Measurements from ENCODE around the gene GSDME. TPM values are rescaled to one million over a fixed set of nuclear protein-coding genes. Genes with fewer than 3 reads are reported as not detected.

Gene GSDME
- total and polyA plus RNA-seq, 4 donors, result 3.2 to 4.0 (median 3.7) TPM

DNA sequence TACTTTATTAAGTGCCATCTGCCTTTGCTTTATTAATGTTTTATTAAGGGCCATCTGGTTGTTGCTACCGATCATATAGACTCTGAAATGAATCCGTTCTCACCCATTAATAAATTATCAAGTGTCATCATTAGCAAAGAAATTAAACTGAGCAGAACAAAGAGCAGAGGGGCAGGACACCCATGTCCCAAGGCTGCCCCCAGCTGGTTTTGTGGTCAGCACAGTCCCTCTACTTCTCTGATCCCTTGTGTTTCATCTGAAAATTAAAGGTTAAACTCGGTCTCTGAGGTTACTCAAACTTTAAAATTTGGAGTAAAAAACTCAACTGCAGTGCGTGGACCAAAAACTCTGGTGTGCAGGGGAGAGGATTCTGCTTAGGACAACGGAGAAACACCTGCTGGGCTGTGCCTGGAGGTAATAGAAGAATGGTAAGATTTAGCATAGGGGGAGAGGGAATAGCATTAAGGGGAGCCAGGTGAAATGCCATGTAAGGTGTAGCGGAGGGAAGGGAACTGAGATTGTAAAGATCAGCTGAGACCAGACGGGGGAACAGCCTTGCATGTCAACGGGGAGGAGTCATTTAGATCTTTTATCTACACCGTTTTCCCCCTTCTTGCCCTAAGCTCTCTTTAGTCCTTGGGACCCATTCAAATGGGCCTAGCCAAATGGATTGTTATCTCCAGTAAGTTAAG lies 10.8 kb upstream of the GSDME start:
- WGBS, result 65% methylated on average over 9 of the region's 9 CpGs
- no peaks in the 10 kb centered on the region for H3K27me3 ChIP-seq (ENCODE audit: control insufficient read depth in 4 of 4, insufficient read depth in 4 of 4, low read length in 3 of 4)
- no peak overlapping the region for H3K27ac ChIP-seq (ENCODE audit: low read depth in 1 of 2, low read length in 2 of 2)
- H3K36me3 ChIP-seq (ENCODE audit: control insufficient read depth in 4 of 4, insufficient read depth in 3 of 4, low read depth in 1 of 4, low read length in 3 of 4), result no peaks in the 10 kb centered on the region
- H3K9ac ChIP-seq (ENCODE audit: low read depth in 1 of 2, low read length in 2 of 2), result no peak overlapping the region
- DNase-seq (ENCODE audit: low spot score), result no peak
- no peak overlapping the region for H3K4me3 ChIP-seq (ENCODE audit: low read depth in 1 of 3, low read length in 3 of 3)
- H3K9me3 ChIP-seq (ENCODE audit: control insufficient read depth in 4 of 4, low read length in 3 of 4), result peaks cover 0 to 1% (median 0%) of the 10 kb centered on the region in 4 donors
- H3K4me1 ChIP-seq (ENCODE audit: control insufficient read depth in 4 of 4, insufficient read depth in 4 of 4, low read length in 3 of 4), result no peaks in the 10 kb centered on the region
- TF ChIP-seq TAF1 (conservative IDR thresholded peaks at IDR 0.05) (no peak), RXRA (IDR thresholded peaks at IDR 0.05) (no peak), FOXA2 (IDR thresholded peaks at IDR 0.05) (no peak), FOXA1 (IDR thresholded peaks at IDR 0.05) (no peak), RAD21 (IDR thresholded peaks at IDR 0.05) (no peak), HNF4G (IDR thresholded peaks at IDR 0.05) (no peak), GABPA (IDR thresholded peaks at IDR 0.05 in 1 of 2, conservative IDR thresholded peaks at IDR 0.05 in 1 of 2) (no peak), NR2F2 (IDR thresholded peaks at IDR 0.05) (no peak), HNF4A (conservative IDR thresholded peaks at IDR 0.05) (no peak), JUND (IDR thresholded peaks at IDR 0.05) (no peak), EGR1 (IDR thresholded peaks at IDR 0.05; ENCODE audit: low read depth in 2 of 2) (no peak), YY1 (IDR thresholded peaks at IDR 0.05) (no peak), REST (IDR thresholded peaks at IDR 0.05) (no peak)
- TF ChIP-seq, protein P1, sequence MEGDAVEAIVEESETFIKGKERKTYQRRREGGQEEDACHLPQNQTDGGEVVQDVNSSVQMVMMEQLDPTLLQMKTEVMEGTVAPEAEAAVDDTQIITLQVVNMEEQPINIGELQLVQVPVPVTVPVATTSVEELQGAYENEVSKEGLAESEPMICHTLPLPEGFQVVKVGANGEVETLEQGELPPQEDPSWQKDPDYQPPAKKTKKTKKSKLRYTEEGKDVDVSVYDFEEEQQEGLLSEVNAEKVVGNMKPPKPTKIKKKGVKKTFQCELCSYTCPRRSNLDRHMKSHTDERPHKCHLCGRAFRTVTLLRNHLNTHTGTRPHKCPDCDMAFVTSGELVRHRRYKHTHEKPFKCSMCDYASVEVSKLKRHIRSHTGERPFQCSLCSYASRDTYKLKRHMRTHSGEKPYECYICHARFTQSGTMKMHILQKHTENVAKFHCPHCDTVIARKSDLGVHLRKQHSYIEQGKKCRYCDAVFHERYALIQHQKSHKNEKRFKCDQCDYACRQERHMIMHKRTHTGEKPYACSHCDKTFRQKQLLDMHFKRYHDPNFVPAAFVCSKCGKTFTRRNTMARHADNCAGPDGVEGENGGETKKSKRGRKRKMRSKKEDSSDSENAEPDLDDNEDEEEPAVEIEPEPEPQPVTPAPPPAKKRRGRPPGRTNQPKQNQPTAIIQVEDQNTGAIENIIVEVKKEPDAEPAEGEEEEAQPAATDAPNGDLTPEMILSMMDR (IDR thresholded peaks at IDR 0.05; ENCODE audit: low read depth, low read length, missing input control), result no peak
- TF ChIP-seq, protein P2, sequence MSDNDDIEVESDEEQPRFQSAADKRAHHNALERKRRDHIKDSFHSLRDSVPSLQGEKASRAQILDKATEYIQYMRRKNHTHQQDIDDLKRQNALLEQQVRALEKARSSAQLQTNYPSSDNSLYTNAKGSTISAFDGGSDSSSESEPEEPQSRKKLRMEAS (IDR thresholded peaks at IDR 0.05), result no peak

DNA sequence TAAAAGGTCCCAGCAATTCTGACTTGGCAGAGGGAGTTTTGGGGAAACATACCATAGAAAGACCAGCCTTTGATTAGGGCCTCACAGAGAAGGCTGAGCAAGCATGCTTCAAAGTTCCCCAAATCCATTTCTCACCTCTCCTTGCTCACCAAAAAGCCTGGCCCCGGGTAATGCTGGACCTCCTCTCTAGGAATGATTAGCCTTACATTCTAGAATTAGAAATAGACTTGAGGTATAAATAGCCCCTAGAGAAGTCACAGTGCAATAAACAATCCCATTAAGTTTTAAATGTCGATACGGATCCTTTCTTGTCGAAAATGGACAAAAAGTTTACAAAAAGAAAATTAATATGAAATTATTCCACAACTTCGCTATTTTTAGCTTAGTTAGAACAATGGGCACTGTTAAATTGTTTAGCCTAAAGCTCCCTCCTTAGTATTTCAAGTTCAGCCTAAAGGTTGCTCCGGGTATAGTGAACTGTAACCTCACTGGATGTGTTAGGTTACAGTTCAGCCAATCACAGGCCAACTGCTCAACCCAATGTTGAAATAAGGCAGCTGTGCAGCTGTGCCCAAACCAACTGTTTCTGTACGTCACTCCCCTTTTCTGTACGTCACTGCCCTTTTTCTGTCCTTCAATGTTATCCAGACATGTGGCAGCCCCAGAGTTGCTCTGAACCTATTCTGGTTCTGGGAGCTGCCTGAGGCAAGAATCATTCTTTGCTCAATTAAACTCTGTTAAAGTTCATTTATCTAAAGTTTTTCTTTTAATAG lies 7.9 kb upstream of the GSDME start:
- 71% methylated on average over 8 of the region's 8 CpGs for WGBS
- DNase-seq (ENCODE audit: low spot score), result no peak
- no peak overlapping the region for H3K9ac ChIP-seq (ENCODE audit: low read depth in 1 of 2, low read length in 2 of 2)

More for the DNA sequence above, 7.9 kb upstream of the GSDME start:
- Histone ChIP-seq H3K4me1 (ENCODE audit: control insufficient read depth in 4 of 4, insufficient read depth in 4 of 4, low read length in 3 of 4) (no peaks in the 10 kb centered on the region), H3K4me3 (ENCODE audit: low read depth in 1 of 3, low read length in 3 of 3) (no peak overlapping the region), H3K36me3 (ENCODE audit: control insufficient read depth in 4 of 4, insufficient read depth in 3 of 4, low read depth in 1 of 4, low read length in 3 of 4) (no peaks in the 10 kb centered on the region), H3K9me3 (ENCODE audit: control insufficient read depth in 4 of 4, low read length in 3 of 4) (no peaks in the 10 kb centered on the region), H3K27ac (ENCODE audit: low read depth in 1 of 2, low read length in 2 of 2) (no peak overlapping the region), H3K27me3 (ENCODE audit: control insufficient read depth in 4 of 4, insufficient read depth in 4 of 4, low read length in 3 of 4) (no peaks in the 10 kb centered on the region)
- no peak for TF ChIP-seq YY1 (IDR thresholded peaks at IDR 0.05)
- TF ChIP-seq NR2F2 (IDR thresholded peaks at IDR 0.05), result peak; percentile 46

Data from liver (tissue), 9 donors.